ENCODE results near the gene FBXO42. TPM values are rescaled to one million over a fixed set of nuclear protein-coding genes. Genes with fewer than 3 reads are reported as not detected.

The FBXO42 gene
- total and polyA plus RNA-seq, 2 experiments from 2014 or later, result 6.0 to 20.7 TPM

- no peak for TF ChIP-seq CTCF (conservative IDR thresholded peaks at IDR 0.05; ENCODE audit: low read depth in 2 of 2)
- no peak for TF ChIP-seq ZNF331 (CRISPR knock-in tag; IDR thresholded peaks at IDR 0.05; ENCODE audit: low read depth)
- no peak for TF ChIP-seq POLR2AphosphoS5 (IDR thresholded peaks at IDR 0.05; ENCODE audit: low read depth)
Observed at GRCh38 chr1:16298653-16299052, 53.6 kb downstream of the FBXO42 start (continued).

GRCh38 chr1:16296643-16297042, 55.6 kb downstream of the FBXO42 start:
- no peak overlapping the region for H2AFZ ChIP-seq
- peaks cover 17% of the 10 kb centered on the region for H3K36me3 Mint-ChIP-seq (ENCODE audit: low read depth)
- no peak for TF ChIP-seq EZH2 (IDR thresholded peaks at IDR 0.05; ENCODE audit: low read depth, unreplicated experiment)
- TF ChIP-seq NANOG (IDR thresholded peaks at IDR 0.05; ENCODE audit: borderline replicate concordance), result no peak
- no peak for TF ChIP-seq ZNF462 (CRISPR knock-in tag; IDR thresholded peaks at IDR 0.05)
- TF ChIP-seq REST (IDR thresholded peaks at IDR 0.05; ENCODE audit: unreplicated experiment), result no peak
- no peak for TF ChIP-seq STAT1 (IDR thresholded peaks at IDR 0.05; ENCODE audit: unreplicated experiment)
- TF ChIP-seq EZH2phosphoT487 (IDR thresholded peaks at IDR 0.05; ENCODE audit: unreplicated experiment), result no peak
- TF ChIP-seq ZNF331 (CRISPR knock-in tag; IDR thresholded peaks at IDR 0.05; ENCODE audit: low read depth), result no peak
- no peak for TF ChIP-seq CTCF (conservative IDR thresholded peaks at IDR 0.05; ENCODE audit: low read depth in 2 of 2)
- no peak for TF ChIP-seq JUNB (IDR thresholded peaks at IDR 0.05; ENCODE audit: unreplicated experiment)
- no peak for TF ChIP-seq POLR2AphosphoS5 (IDR thresholded peaks at IDR 0.05; ENCODE audit: low read depth)
- TF ChIP-seq CREB1 (CRISPR knock-in tag; IDR thresholded peaks at IDR 0.05; ENCODE audit: low read depth), result no peak

More at GRCh38 chr1:16296643-16297042, 55.6 kb downstream of the FBXO42 start:
- Histone ChIP-seq H3K36me3 (ENCODE audit: insufficient read depth) (0 out of 2 replicates have a peak, but pooled peaks cover 6% of the 10 kb centered on the region), H3K4me1 (ENCODE audit: insufficient read depth) (peaks cover 6% of the 10 kb centered on the region; the same call in 1 of the 2 replicates), H3K27ac (ENCODE audit: low read depth) (no peak overlapping the region), H4K20me1 (replicated peaks; ENCODE audit: insufficient read depth) (no peaks in the 10 kb centered on the region), H3F3A (replicated peaks; ENCODE audit: low read depth) (no peaks in the 10 kb centered on the region), H3K4me2 (no peak overlapping the region), H3K27me3 (ENCODE audit: insufficient read depth) (no peaks in the 10 kb centered on the region), H3K79me2 (replicated peaks; ENCODE audit: insufficient read depth) (peaks cover 3% of the 10 kb centered on the region; the same call in 1 of the 2 replicates), H3K9me2 (ENCODE audit: insufficient read depth) (no peaks in the 10 kb centered on the region), H3K4me3 (no peak overlapping the region)
- DNase-seq (ENCODE audit: low spot score) (no peak), ATAC-seq (no peak)
- H3K27ac Mint-ChIP-seq, result no peak overlapping the region
- H3K27me3 Mint-ChIP-seq (ENCODE audit: insufficient read depth, low read depth, poor library complexity), result peaks cover 2% of the 10 kb centered on the region
- peaks cover 11% of the 10 kb centered on the region; the same call in 2 of the 3 replicates for H3K4me1 Mint-ChIP-seq
- no peak overlapping the region for H3K4me3 Mint-ChIP-seq
- no peaks in the 10 kb centered on the region for H3K9me3 Mint-ChIP-seq
